SK-N-SH treated with all-trans-retinoic acid at 6 μM for 48 hours (cell line): ENCODE results near the gene KIRREL2.
A peak's percentile ranks its signal among the peaks of the same experiment; 100 is the strongest.

ENCODE experiments used
- ATAC-seq: fragments of 200-7000 bp; cut with Tn5 transposase; 3 replicates; pipeline ENCODE4 v1.9.1; 2020; ENCODE audit warnings: mild to moderate bottlenecking, moderate library complexity
- ARNTL ChIP-seq: fragments of 450-650 bp; formaldehyde crosslinking; IDR thresholded peaks from 2 replicates; pipeline ENCODE4 v1.5.0; 2020; ENCODE audit warnings: low read depth, mild to moderate bottlenecking, moderate library complexity, borderline replicate concordance
- BACH2 ChIP-seq: fragments of 250-450 bp; sonication (Bioruptor Pico); IDR thresholded peaks from 2 replicates; pipeline ENCODE4 v1.9.0; 2021; ENCODE audit warnings: mild to moderate bottlenecking, borderline replicate concordance
- CSRNP3 ChIP-seq: fragments of 250-450 bp; sonication (Bioruptor Pico); IDR thresholded peaks from 2 replicates; pipeline ENCODE4 v1.5.1; 2021; ENCODE audit warnings: mild to moderate bottlenecking, moderate library complexity
- ESRRG ChIP-seq: fragments of 250-450 bp; sonication (Bioruptor Pico); IDR thresholded peaks from 2 replicates; pipeline ENCODE4 v1.6.1; 2021; ENCODE audit warnings: mild to moderate bottlenecking
- GLIS3 ChIP-seq: fragments of 250-450 bp; sonication (Bioruptor Pico); IDR thresholded peaks from 2 replicates; pipeline ENCODE4 v1.5.0; 2020; ENCODE audit warnings: mild to moderate bottlenecking, moderate library complexity
- ISL1 ChIP-seq: fragments of 250-450 bp; sonication (Bioruptor Pico); IDR thresholded peaks from 2 replicates; pipeline ENCODE4 v2.1.2; 2022; ENCODE audit warnings: mild to moderate bottlenecking, moderate library complexity
- OSR1 ChIP-seq: fragments of 250-450 bp; sonication (Bioruptor Pico); IDR thresholded peaks from 2 replicates; pipeline ENCODE4 v1.8.0; 2022; ENCODE audit warnings: moderate library complexity, mild to moderate bottlenecking, inconsistent platforms
- PATZ1 ChIP-seq: fragments of 250-450 bp; sonication (Bioruptor Pico); IDR thresholded peaks from 2 replicates; pipeline ENCODE4 v1.8.0; 2020; ENCODE audit warnings: mild to moderate bottlenecking, moderate library complexity, borderline replicate concordance
- POU6F1 ChIP-seq: fragments of 250-450 bp; sonication (Bioruptor Pico); IDR thresholded peaks from 2 replicates; pipeline ENCODE4 v1.8.0; 2021; ENCODE audit warnings: low read depth, mild to moderate bottlenecking, moderate library complexity, borderline replicate concordance
- PPARA ChIP-seq: fragments of 250-450 bp; sonication (Bioruptor Pico); IDR thresholded peaks from 2 replicates; pipeline ENCODE4 v1.5.0; 2020; ENCODE audit warnings: mild to moderate bottlenecking, borderline replicate concordance
- RARB ChIP-seq: fragments of 250-450 bp; sonication (Bioruptor Pico); IDR thresholded peaks from 2 replicates; pipeline ENCODE4 v1.8.0; 2021; ENCODE audit warnings: mild to moderate bottlenecking, moderate library complexity
- SNAI2 ChIP-seq: fragments of 250-450 bp; sonication (Bioruptor Pico); IDR thresholded peaks from 2 replicates; pipeline ENCODE4 v1.5.0; 2020; ENCODE audit warnings: mild to moderate bottlenecking, moderate library complexity
- TCF4 ChIP-seq: fragments of 250-450 bp; sonication (Bioruptor Pico); IDR thresholded peaks from 2 replicates; pipeline ENCODE4 v1.8.0; 2021; ENCODE audit warnings: mild to moderate bottlenecking, moderate library complexity, borderline replicate concordance
- TOX ChIP-seq: fragments of 250-450 bp; sonication (Bioruptor Pico); IDR thresholded peaks from 2 replicates; pipeline ENCODE4 v1.8.0; 2021; ENCODE audit warnings: mild to moderate bottlenecking, moderate library complexity, borderline replicate concordance
- ZC3H10 ChIP-seq: fragments of 250-450 bp; sonication (Bioruptor Pico); IDR thresholded peaks from 2 replicates; pipeline ENCODE4 v1.5.1; 2021; ENCODE audit warnings: mild to moderate bottlenecking, moderate library complexity
- ZFP3 ChIP-seq: fragments of 250-450 bp; sonication (Bioruptor Pico); IDR thresholded peaks from 2 replicates; pipeline ENCODE4 v1.5.0; 2020; ENCODE audit warnings: mild to moderate bottlenecking, moderate library complexity
- ZFP30 ChIP-seq: fragments of 450-650 bp; formaldehyde crosslinking; IDR thresholded peaks from 2 replicates; pipeline ENCODE4 v1.5.0; 2022; ENCODE audit warnings: mild to moderate bottlenecking, moderate library complexity
- ZNF565 ChIP-seq: fragments of 450-650 bp; formaldehyde crosslinking; conservative IDR thresholded peaks from 2 replicates; pipeline ENCODE4 v1.5.0; 2020; ENCODE audit warnings: low read depth, mild to moderate bottlenecking, moderate library complexity
- ZNF70 ChIP-seq: fragments of 450-650 bp; formaldehyde crosslinking; IDR thresholded peaks from 2 replicates; pipeline ENCODE4 v1.5.0; 2020; ENCODE audit warnings: mild to moderate bottlenecking, moderate library complexity
- ZNF8 ChIP-seq: fragments of 450-650 bp; formaldehyde crosslinking; IDR thresholded peaks from 2 replicates; pipeline ENCODE4 v1.5.0; 2020; ENCODE audit warnings: mild to moderate bottlenecking, moderate library complexity
- TF ChIP-seq, protein P1 (sequence below): fragments of 250-450 bp; sonication (Bioruptor Pico); IDR thresholded peaks from 2 replicates; pipeline ENCODE4 v1.5.1; 2020; ENCODE audit warnings: low read depth, mild to moderate bottlenecking, moderate library complexity
- TF ChIP-seq, protein P2 (sequence below): fragments of 250-450 bp; sonication (Bioruptor Pico); IDR thresholded peaks from 2 replicates; pipeline ENCODE4 v1.5.0; 2020; ENCODE audit warnings: mild to moderate bottlenecking, moderate library complexity

Gene KIRREL2

GRCh38 chr19:35822579-35822978, 34.1 kb upstream of the KIRREL2 start:
- ATAC-seq, result no peak

DNA sequence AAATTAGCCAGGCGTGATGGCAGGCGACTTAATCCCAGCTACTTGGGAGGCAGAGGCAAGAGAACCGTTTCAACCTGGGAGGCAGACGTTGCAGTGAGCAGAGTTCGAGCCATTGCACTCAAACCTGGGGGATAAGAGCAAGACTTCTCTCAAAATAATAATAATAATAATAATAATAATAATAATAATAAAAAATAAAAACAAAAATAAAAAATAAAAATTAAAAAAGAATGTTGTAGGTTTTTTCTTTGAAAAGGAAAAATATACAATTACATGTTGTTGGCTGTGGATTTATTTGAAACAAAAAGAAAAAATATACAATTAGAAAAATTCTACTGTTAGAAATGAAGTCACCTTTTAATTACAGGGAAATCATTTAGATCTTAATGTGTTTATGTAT, 32.6 kb upstream of the KIRREL2 start:
- TF ChIP-seq PPARA (CRISPR knock-in tag) (no peak), TCF4 (no peak), GLIS3 (CRISPR knock-in tag) (no peak), ISL1 (no peak), OSR1 (CRISPR knock-in tag) (no peak), ARNTL (CRISPR knock-in tag) (no peak), ZFP30 (no peak), SNAI2 (CRISPR knock-in tag) (no peak), POU6F1 (no peak), ZC3H10 (no peak), TOX (CRISPR knock-in tag) (no peak), ZNF565 (CRISPR knock-in tag) (no peak), PATZ1 (no peak), ZNF70 (CRISPR knock-in tag) (no peak), ZNF8 (CRISPR knock-in tag) (no peak), ZFP3 (no peak)
- TF ChIP-seq, protein P1, sequence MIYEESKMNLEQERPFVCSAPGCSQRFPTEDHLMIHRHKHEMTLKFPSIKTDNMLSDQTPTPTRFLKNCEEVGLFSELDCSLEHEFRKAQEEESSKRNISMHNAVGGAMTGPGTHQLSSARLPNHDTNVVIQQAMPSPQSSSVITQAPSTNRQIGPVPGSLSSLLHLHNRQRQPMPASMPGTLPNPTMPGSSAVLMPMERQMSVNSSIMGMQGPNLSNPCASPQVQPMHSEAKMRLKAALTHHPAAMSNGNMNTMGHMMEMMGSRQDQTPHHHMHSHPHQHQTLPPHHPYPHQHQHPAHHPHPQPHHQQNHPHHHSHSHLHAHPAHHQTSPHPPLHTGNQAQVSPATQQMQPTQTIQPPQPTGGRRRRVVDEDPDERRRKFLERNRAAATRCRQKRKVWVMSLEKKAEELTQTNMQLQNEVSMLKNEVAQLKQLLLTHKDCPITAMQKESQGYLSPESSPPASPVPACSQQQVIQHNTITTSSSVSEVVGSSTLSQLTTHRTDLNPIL (CRISPR knock-in tag), result no peak
- TF ChIP-seq, protein P2, sequence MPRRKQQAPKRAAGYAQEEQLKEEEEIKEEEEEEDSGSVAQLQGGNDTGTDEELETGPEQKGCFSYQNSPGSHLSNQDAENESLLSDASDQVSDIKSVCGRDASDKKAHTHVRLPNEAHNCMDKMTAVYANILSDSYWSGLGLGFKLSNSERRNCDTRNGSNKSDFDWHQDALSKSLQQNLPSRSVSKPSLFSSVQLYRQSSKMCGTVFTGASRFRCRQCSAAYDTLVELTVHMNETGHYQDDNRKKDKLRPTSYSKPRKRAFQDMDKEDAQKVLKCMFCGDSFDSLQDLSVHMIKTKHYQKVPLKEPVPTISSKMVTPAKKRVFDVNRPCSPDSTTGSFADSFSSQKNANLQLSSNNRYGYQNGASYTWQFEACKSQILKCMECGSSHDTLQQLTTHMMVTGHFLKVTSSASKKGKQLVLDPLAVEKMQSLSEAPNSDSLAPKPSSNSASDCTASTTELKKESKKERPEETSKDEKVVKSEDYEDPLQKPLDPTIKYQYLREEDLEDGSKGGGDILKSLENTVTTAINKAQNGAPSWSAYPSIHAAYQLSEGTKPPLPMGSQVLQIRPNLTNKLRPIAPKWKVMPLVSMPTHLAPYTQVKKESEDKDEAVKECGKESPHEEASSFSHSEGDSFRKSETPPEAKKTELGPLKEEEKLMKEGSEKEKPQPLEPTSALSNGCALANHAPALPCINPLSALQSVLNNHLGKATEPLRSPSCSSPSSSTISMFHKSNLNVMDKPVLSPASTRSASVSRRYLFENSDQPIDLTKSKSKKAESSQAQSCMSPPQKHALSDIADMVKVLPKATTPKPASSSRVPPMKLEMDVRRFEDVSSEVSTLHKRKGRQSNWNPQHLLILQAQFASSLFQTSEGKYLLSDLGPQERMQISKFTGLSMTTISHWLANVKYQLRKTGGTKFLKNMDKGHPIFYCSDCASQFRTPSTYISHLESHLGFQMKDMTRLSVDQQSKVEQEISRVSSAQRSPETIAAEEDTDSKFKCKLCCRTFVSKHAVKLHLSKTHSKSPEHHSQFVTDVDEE (CRISPR knock-in tag), result no peak
- no peak for ATAC-seq

More at GRCh38 chr19:35822579-35822978, 34.1 kb upstream of the KIRREL2 start:
- TF ChIP-seq CSRNP3 (CRISPR knock-in tag), result no peak
- no peak for TF ChIP-seq ISL1
- no peak for TF ChIP-seq ESRRG (CRISPR knock-in tag)
- TF ChIP-seq BACH2 (CRISPR knock-in tag), result no peak
- no peak for TF ChIP-seq ARNTL (CRISPR knock-in tag)

DNA sequence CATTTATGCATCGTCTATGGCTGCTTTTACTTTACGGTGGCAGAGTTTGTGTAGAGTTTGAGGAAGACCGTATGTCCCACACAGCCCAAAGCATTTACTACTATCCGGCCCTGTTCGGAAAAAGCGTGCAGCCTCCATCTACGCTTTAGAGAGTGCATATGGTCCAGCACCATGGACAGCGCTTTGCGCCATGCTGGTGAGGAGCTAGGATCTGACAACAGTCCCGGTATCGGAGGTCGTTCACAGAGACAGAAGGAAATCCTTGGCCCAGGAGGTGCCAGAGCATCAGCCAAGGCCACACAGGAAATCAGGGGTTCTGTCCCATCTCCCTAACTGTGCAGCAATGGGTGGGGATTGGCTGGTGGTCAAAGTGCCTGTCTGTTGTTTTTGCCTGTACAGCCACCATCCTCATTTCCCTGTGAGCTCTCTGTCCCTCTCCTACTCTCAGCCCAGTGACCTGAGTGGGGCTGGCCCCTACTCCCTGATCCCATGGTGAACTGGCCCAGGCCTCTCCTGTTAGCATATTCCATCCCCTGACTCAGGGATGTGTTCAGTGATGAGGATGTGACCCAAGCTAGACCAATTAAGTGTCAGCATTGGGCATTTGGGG, 27.9 kb upstream of the KIRREL2 start:
- ATAC-seq, result peak; percentile 68
- TF ChIP-seq ARNTL (CRISPR knock-in tag), result no peak
- TF ChIP-seq ISL1, result no peak
- TF ChIP-seq POU6F1, result no peak
- TF ChIP-seq, protein P2 (CRISPR knock-in tag), result no peak
- no peak for TF ChIP-seq ZFP3
- no peak for TF ChIP-seq PPARA (CRISPR knock-in tag)
- TF ChIP-seq RARB (CRISPR knock-in tag), result no peak
- TF ChIP-seq ZNF70 (CRISPR knock-in tag), result no peak
- no peak for TF ChIP-seq GLIS3 (CRISPR knock-in tag)
- no peak for TF ChIP-seq CSRNP3 (CRISPR knock-in tag)
- TF ChIP-seq ZFP30, result no peak
- TF ChIP-seq ZNF565 (CRISPR knock-in tag), result no peak
- no peak for TF ChIP-seq OSR1 (CRISPR knock-in tag)
- TF ChIP-seq ZNF8 (CRISPR knock-in tag), result no peak
